PC-3 (cell line): ENCODE measurements around the gene SF3A1.

Experiments
- EZH2 ChIP-seq: fragments of 300-600 bp; sonication (generic); IDR thresholded peaks from one replicate; pipeline ENCODE4 v1.6.1; 2017; ENCODE audit warnings: antibody characterized with exemption, mild to moderate bottlenecking, low read length; ENCODE audit not compliant: unreplicated experiment
- EZH2phosphoT487 ChIP-seq: fragments of 300-600 bp; sonication (generic); IDR thresholded peaks from 2 replicates; pipeline ENCODE4 v1.6.1; 2018; ENCODE audit warnings: mild to moderate bottlenecking, antibody characterized with exemption, low read length, borderline replicate concordance
- TF ChIP-seq, protein P1 (sequence below): fragments of 300-600 bp; sonication (generic); conservative IDR thresholded peaks from 2 replicates; pipeline ENCODE4 v1.5.1; 2017; ENCODE audit warnings: antibody characterized with exemption, low read depth, mild to moderate bottlenecking, low read length

GRCh38 chr22:30334646-30335045 is 22.0 kb downstream of the SF3A1 start:
- TF ChIP-seq, protein P1, sequence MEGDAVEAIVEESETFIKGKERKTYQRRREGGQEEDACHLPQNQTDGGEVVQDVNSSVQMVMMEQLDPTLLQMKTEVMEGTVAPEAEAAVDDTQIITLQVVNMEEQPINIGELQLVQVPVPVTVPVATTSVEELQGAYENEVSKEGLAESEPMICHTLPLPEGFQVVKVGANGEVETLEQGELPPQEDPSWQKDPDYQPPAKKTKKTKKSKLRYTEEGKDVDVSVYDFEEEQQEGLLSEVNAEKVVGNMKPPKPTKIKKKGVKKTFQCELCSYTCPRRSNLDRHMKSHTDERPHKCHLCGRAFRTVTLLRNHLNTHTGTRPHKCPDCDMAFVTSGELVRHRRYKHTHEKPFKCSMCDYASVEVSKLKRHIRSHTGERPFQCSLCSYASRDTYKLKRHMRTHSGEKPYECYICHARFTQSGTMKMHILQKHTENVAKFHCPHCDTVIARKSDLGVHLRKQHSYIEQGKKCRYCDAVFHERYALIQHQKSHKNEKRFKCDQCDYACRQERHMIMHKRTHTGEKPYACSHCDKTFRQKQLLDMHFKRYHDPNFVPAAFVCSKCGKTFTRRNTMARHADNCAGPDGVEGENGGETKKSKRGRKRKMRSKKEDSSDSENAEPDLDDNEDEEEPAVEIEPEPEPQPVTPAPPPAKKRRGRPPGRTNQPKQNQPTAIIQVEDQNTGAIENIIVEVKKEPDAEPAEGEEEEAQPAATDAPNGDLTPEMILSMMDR: no peak
- TF ChIP-seq EZH2 (no peak), EZH2phosphoT487 (no peak)
